CD14-positive monocyte (primary cell): ENCODE results near the gene OSBPL6. TPM values are rescaled to one million over a fixed set of nuclear protein-coding genes. Genes with fewer than 3 reads are reported as not detected.

Source experiments
- DNase-seq, 3 donors: peaks; one replicate each; pipeline ENCODE4 v3.0.0-alpha.2; 2011 to 2022
- H2AFZ ChIP-seq: 2 replicates; pipeline ENCODE4 v1.6.0; 2012; ENCODE audit warnings: mild to moderate bottlenecking, low read depth, low read length, inconsistent platforms; ENCODE audit not compliant: insufficient read depth, poor library complexity, severe bottlenecking
- H3K27ac ChIP-seq, 2 donors: 1 replicate in 1 of 2; 2 replicates in 1 of 2; pipeline ENCODE4 v1.5.1; 2012 to 2013; ENCODE audit warnings: low read length in 2 of 2, control low read depth in 1 of 2, inconsistent platforms in 1 of 2, low read depth in 1 of 2, mild to moderate bottlenecking in 1 of 2
- H3K27me3 ChIP-seq, 2 donors: one replicate each; pipeline versions ENCODE4 v1.6.0 to v1.6.1; 2011 to 2013; ENCODE audit warnings: low read length in 2 of 2; ENCODE audit not compliant: control insufficient read depth in 2 of 2, insufficient read depth in 2 of 2
- H3K36me3 ChIP-seq, 2 donors: replicated peaks in 1 of 2; 1 replicate in 1 of 2; 2 replicates in 1 of 2; pipeline versions ENCODE4 v1.5.1 to v1.6.1; 2012 to 2013; ENCODE audit warnings: low read length in 2 of 2, control low read depth in 1 of 2, inconsistent platforms in 1 of 2, mild to moderate bottlenecking in 1 of 2; ENCODE audit not compliant: insufficient read depth in 2 of 2, control insufficient read depth in 1 of 2
- H3K4me1 ChIP-seq, 2 donors: 1 replicate in 1 of 2; 2 replicates in 1 of 2; pipeline versions ENCODE4 v1.5.1 to v1.6.1; 2012 to 2013; ENCODE audit warnings: low read length in 2 of 2, control low read depth in 1 of 2, inconsistent platforms in 1 of 2, mild to moderate bottlenecking in 1 of 2, moderate library complexity in 1 of 2; ENCODE audit not compliant: insufficient read depth in 2 of 2, control insufficient read depth in 1 of 2
- H3K4me2 ChIP-seq: replicated peaks from 2 replicates; pipeline ENCODE3; 2012; ENCODE audit warnings: low read length, moderate library complexity, mild to moderate bottlenecking; ENCODE audit not compliant: poor library complexity, severe bottlenecking; ENCODE audit errors: extremely low read depth
- H3K4me3 ChIP-seq, 3 experiments: fragments of 200-600 bp in 1 of 3; sonication (generic) in 1 of 3; replicated peaks in 1 of 3; 1 replicate in 2 of 3; 2 replicates in 1 of 3; pipeline ENCODE4 v1.5.1; 2011 to 2013; ENCODE audit warnings: low read length in 3 of 3, mild to moderate bottlenecking in 3 of 3, control low read depth in 2 of 3, low read depth in 2 of 3, inconsistent platforms in 1 of 3, moderate library complexity in 1 of 3
- H3K79me2 ChIP-seq: 2 replicates; pipeline ENCODE4 v1.6.0; 2012; ENCODE audit warnings: mild to moderate bottlenecking, control low read depth, inconsistent platforms, low read length, moderate library complexity; ENCODE audit not compliant: insufficient read depth
- H3K9ac ChIP-seq: 2 replicates; pipeline ENCODE4 v1.6.0; 2017; ENCODE audit warnings: low read length, mild to moderate bottlenecking; ENCODE audit not compliant: insufficient read depth, poor library complexity, severe bottlenecking
- H3K9me3 ChIP-seq, 2 donors: replicated peaks in 1 of 2; 1 replicate in 1 of 2; 2 replicates in 1 of 2; pipeline versions ENCODE4 v1.5.1 to v1.6.1; 2012 to 2013; ENCODE audit warnings: low read length in 2 of 2, control low read depth in 1 of 2; ENCODE audit not compliant: control insufficient read depth in 1 of 2, insufficient read depth in 1 of 2
- H4K20me1 ChIP-seq: 2 replicates; pipeline ENCODE4 v1.6.0; 2012; ENCODE audit warnings: mild to moderate bottlenecking, low read length, control low read depth, moderate library complexity; ENCODE audit not compliant: insufficient read depth
- H3K27ac Mint-ChIP-seq, 7 donors: one replicate each; pipeline ENCODE4 v1.8.0; 2020; ENCODE audit warnings: mild to moderate bottlenecking in 7 of 7, mixed read lengths in 7 of 7, moderate library complexity in 6 of 7, inconsistent platforms in 2 of 7
- H3K27me3 Mint-ChIP-seq, 3 donors: one replicate each; pipeline ENCODE4 v1.8.0; 2021 to 2022; ENCODE audit warnings: low read depth in 3 of 3, mild to moderate bottlenecking in 3 of 3, mixed read lengths in 3 of 3, moderate library complexity in 3 of 3, inconsistent platforms in 1 of 3
- H3K36me3 Mint-ChIP-seq, 2 donors: one replicate each; pipeline ENCODE4 v1.8.0; 2020; ENCODE audit warnings: mixed read lengths in 2 of 2, inconsistent platforms in 1 of 2, mild to moderate bottlenecking in 1 of 2
- H3K4me1 Mint-ChIP-seq: one replicate; pipeline ENCODE4 v1.8.0; 2020; ENCODE audit warnings: mild to moderate bottlenecking, mixed read lengths
- H3K4me3 Mint-ChIP-seq, 2 donors: one replicate each; pipeline ENCODE4 v1.8.0; 2020; ENCODE audit warnings: mild to moderate bottlenecking in 2 of 2, mixed read lengths in 2 of 2, moderate library complexity in 1 of 2
- H3K9me3 Mint-ChIP-seq, 7 donors: one replicate each; pipeline ENCODE4 v1.8.0; 2020 to 2022; ENCODE audit warnings: mixed read lengths in 7 of 7, mild to moderate bottlenecking in 6 of 7, moderate library complexity in 6 of 7, inconsistent platforms in 2 of 7
- CTCF ChIP-seq: fragments of 200-600 bp; IDR thresholded peaks from one replicate; pipeline ENCODE4 v1.8.0; 2022; ENCODE audit warnings: antibody characterized with exemption, mild to moderate bottlenecking
- WGBS: methylation state at CpG from one replicate; pipeline ENCODE4 v1.1.5; 2013; ENCODE audit warnings: missing lambda C conversion rate; ENCODE audit not compliant: insufficient coverage; 5-methylcytosine and 5-hydroxymethylcytosine counted together
- intact Hi-C, 2 donors: fragments of 100-400 bp; cut with micrococcal nuclease; formaldehyde crosslinking; loops; one replicate each; pipeline versions ENCODE4 v1.15.0 to v1.15.1; 2023
- polyA plus RNA-seq, 3 donors: library from polyadenylated mRNA; depleted of rRNA in 1 of 3; unstranded in 2 of 3; stranded (reverse) in 1 of 3; fragments of 300-500 nt in 2 of 3; fragments of >200 nt in 1 of 3; fragmentation: Illumina TruSeq in 2 of 3; gene quantifications; 1 replicate in 2 of 3; 2 replicates in 1 of 3; pipeline ENCODE4 v1.2.3, GENCODE V29; 2012 to 2021

OSBPL6 gene
- polyA plus RNA-seq, 3 donors: not detected

- Histone ChIP-seq H3K4me1 (no peaks in the 10 kb centered on the region), H3K79me2 (no peaks in the 10 kb centered on the region), H3K9ac (no peak overlapping the region), H3K27ac (no peak overlapping the region), H3K4me3 (no peak overlapping the region), H4K20me1 (no peaks in the 10 kb centered on the region), H3K36me3 (no peaks in the 10 kb centered on the region), H2AFZ (no peak overlapping the region), H3K4me2 (no peak overlapping the region), H3K27me3 (no peaks in the 10 kb centered on the region), H3K9me3 (no peaks in the 10 kb centered on the region)
- intact Hi-C loops: no loop called here
- Mint-ChIP-seq H3K27me3 (peaks cover 0 to 12% (median 4%) of the 10 kb centered on the region in 3 donors), H3K4me3 (no peak overlapping the region), H3K9me3 (peaks cover 0 to 4% (median 3%) of the 10 kb centered on the region in 7 donors), H3K36me3 (no peaks in the 10 kb centered on the region), H3K4me1 (no peaks in the 10 kb centered on the region), H3K27ac (no peak overlapping the region)
- no peak for DNase-seq
- TF ChIP-seq CTCF: no peak
- WGBS: no CpG with 5 or more reads among the region's 1 CpG
Observed at GRCh38 chr2:178221556-178221955, 27.2 kb downstream of the OSBPL6 start.

DNA sequence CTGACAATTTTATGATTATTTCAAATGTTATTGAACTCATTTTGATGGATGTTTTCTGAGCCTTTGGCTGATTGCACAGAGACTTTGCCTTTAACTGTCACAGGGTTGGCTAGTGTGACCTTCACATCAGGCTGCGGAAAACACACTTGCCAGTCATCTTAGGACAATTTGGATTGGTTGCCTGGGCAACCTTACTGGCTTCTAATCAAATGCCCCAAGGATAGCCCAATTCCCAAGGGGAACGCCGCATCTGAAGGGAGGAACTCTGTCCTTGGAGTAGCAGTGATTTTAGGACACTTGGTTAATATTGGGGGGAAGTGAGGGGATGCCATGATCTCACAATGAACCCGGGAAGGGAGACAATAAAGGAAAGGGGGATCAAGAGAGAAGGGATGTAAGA lies 29.5 kb downstream of the OSBPL6 start:
- no peak overlapping the region for H2AFZ ChIP-seq
- no peak overlapping the region for H3K4me3 ChIP-seq
- no peak overlapping the region for H3K4me3 Mint-ChIP-seq
- H3K27ac Mint-ChIP-seq: no peak overlapping the region
- no peaks in the 10 kb centered on the region for H3K36me3 Mint-ChIP-seq
- whole genome bisulfite sequencing: 86% methylated on average over 2 of the region's 4 CpGs
- H3K4me1 ChIP-seq: no peaks in the 10 kb centered on the region
- TF ChIP-seq CTCF: no peak
- H3K79me2 ChIP-seq: no peaks in the 10 kb centered on the region
- no peaks in the 10 kb centered on the region for H4K20me1 ChIP-seq
- H3K27me3 Mint-ChIP-seq: peaks cover 0 to 6% (median 4%) of the 10 kb centered on the region in 3 donors
- H3K27me3 ChIP-seq: no peaks in the 10 kb centered on the region
- no peak for DNase-seq
- no peaks in the 10 kb centered on the region for H3K4me1 Mint-ChIP-seq
- no peak overlapping the region for H3K27ac ChIP-seq
- H3K36me3 ChIP-seq: no peaks in the 10 kb centered on the region
- no peaks in the 10 kb centered on the region for H3K9me3 ChIP-seq
- no peak overlapping the region for H3K9ac ChIP-seq
- intact Hi-C loops: no loop called here
- H3K4me2 ChIP-seq: no peak overlapping the region
- peaks cover 0 to 3% (median 0%) of the 10 kb centered on the region in 7 donors for H3K9me3 Mint-ChIP-seq
